Caki2 (cell line): ENCODE data around the gene TNNC1. TPM values are rescaled to one million over a fixed set of nuclear protein-coding genes. Genes with fewer than 3 reads are reported as not detected.

ENCODE experiments used
- DNase-seq: peaks from one replicate; pipeline ENCODE4 v3.0.0-alpha.2; 2015; ENCODE audit warnings: low read depth
- in situ Hi-C: cut with HindIII; loops from 2 replicates; pipeline ENCODE4 v1.10.0; 2016; ENCODE audit warnings: low sequenced_read_pairs, low pct_unique_long_range_greater_than_20kb, mixed read lengths
- total RNA-seq: library from RNA; depleted of rRNA; stranded (reverse); fragments of >200 nt; shearing (Covaris generic); gene quantifications from 2 replicates; pipeline ENCODE4 v1.2.3, GENCODE V29; 2014; ENCODE audit warnings: low replicate concordance

Gene TNNC1
- total RNA-seq, 1 experiment from 2014 or later, result 2.7 TPM

DNA sequence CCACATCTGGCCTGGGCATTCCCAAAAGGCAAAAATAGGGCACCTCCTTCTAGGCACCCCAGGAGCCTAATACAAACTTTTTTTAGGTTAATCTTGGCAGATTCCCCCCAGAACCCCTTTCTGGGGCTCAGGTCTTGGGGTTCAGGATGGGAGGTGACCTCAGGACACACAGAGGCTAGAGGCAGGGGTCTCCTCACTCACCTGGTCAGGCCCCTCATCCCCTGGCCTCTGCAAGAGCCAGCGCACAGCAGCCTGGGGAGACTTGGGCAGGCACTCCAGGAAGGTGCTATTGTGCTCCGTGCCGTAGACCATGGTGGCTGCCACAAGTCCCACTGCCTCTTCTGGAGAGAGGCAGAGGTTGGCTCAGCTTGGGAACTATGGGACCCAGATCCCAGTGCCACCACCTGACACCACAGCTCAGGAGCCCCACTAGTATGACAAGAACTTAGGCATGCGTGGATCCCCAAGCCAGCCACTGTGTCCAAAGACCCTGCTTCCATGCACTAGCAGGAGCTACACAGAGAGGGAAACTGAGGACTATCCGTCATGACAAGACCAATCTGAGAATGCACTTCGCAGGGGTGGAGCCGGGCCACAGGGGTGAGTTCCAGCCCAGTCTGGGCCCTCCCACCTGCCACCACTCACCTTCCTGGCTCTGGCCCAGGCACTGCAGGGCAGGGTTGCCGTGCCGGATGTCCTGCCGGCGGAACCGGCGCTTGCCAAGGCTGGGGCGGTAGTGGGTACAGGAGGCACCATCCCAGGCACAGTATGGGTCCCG lies 16.3 kb downstream of the TNNC1 start:
- in situ Hi-C loops, result no loop called here
- no peak for DNase-seq

DNA sequence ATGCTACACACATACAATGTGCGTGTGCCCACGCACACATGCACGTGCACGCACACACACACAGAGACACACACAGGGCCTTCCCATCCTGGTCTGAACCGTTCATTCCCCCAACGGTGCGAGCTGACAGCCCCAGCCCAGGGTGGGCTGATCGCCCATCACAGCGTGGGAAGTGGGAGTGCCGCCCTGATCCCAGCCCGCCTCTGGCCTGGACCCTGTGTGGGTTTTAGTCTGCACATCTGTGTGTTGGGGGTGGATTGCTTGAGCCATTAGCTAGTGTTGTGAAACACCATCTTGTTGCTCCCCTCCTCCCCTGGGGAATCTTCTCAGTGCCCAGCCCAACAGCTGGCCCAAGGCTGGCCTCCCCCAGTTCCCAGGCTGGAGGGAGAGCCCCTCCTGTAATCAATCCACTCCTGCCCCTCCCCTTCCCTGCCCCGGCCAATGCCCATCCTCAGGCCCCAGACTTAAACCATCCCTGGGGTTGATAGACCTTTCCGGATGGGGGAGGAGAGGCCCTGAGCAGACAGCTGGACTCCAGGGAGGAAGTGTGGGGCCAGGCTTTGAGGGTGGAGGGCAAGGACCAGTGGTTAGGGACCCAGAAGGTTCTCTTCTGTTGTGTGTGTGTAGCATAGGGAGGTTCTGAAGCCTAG lies 17.2 kb downstream of the TNNC1 start:
- DNase-seq, result no peak
- in situ Hi-C loops, result no loop called here

DNA sequence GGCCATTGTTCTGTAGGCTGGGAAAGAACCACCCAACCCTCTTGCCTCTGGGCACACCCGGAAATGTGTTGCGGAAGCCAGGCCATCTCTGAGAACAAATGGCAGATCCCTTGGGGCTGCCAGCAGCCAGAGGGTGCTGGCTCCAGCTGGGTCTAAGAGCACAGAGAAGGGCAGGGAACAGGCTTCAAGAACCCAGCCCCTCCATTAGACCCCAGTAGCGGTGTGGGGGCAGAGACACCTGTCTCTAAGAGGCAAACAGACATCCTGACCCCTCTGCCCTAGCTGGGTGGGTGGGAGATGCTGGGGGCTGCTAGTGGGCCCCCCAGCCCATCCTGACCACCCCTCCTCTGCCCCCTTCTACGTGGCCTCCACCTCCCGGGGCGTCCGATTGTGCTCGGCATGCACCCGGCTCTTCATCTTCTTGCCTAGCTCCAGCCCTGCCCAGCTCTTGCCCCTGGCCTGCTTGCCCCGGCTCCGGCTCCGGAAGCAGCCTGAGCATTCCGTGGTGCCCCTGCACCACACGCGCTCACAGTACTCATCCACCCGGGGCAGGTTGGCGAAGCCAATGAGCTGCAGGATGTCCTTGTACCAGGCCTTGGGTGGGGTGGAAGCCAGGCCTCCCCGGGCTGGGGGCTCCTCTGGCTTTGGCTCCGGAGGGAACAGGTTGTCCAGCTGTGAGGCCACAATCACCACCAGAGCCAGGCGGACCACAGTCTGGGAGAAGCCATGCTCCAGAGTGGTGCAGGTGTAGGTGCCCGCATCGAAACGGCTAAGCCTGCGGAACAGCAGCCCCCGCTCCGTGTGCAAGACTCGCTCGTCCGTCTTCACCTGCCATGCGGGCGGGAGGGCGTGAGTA lies 18.4 kb downstream of the TNNC1 start:
- no peak for DNase-seq
- in situ Hi-C loops, result no loop called here

DNA sequence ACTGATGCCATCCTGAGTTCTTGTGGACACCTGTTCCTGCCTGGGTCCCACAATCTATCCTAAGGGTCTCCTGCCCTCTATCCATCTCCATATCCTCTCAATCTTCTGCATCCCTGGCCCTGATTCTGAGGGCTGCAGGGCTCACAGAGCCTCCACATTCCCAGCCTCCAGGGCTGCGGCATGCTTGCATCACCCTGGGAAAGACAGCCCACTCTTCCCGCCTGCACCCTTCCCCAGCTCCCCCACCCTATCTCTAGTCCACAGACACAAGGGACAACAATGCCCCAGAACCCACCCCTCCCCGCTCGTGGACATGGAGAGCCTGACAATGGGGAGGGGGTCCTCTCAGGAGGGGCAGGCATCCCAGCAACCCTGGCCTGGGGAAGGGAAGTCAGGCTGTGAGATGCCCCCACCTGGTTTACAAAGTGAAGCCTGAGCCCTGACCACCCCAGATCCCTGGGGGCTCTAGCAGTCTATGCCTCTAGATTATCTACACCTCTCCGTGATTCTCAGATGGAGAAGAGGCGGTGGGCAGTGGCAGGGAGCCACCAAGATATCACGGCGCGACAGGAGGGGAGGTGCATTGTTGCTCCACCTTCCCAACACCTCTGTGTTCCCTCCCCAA lies 19.2 kb downstream of the TNNC1 start:
- in situ Hi-C loops, result no loop called here
- DNase-seq, result no peak

DNA sequence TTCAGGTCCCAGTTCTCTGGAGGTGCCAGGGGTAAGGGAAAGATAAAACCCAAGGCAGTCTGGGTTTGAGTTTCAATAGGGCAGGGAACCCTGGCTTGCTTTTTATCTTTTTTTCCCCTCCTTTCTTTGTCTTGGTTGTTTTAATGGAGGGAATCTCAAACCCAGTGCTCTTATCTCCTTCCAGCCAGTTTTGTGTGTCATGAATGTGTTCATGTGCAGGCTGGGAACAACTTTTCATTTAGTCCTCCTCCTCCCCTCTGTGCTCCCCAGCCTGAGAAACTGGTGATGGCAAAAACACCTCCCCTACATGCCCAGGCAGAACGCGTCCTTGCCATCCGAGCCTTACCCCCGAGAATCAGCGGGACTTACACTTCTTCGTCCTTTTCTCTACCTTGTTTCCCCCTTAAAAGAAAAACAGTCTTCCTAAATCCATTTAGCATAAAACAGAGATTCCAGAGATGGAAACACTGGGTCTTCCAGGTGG lies 19.8 kb downstream of the TNNC1 start:
- in situ Hi-C loops, result no loop called here
- DNase-seq, result no peak

DNA sequence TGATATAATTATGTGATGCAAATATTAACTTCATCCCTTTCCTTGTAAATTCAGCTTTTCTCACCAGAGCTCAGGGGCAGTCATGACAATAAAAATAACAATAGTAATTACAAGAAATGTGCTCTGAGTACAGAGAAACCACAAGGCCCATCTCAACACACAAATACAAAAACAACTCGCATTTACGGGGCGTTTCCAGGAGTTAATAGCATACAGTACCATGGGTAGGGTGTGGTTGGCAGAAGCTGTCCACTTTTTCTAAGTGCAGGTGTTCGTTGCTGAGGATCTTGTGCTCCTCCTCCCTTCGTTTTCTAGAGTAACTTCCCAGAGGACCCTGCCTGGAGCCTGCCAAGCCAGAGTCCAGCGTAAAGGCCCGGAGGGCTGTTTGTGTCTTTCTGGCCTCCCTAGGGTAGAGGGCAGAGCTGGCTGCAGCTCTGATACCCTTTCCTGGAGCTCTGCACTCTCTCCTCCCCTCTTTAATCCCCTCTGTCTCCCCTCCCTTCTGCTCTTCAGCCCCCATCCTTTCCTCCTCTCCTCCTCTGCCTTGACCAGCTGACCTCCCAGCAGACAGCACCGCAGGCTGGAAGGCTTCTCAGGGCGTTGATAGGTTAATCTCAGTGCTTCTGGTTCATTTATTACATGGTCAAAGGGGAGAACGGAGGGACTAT lies 20.4 kb downstream of the TNNC1 start:
- in situ Hi-C loops, result no loop called here
- no peak for DNase-seq

DNA sequence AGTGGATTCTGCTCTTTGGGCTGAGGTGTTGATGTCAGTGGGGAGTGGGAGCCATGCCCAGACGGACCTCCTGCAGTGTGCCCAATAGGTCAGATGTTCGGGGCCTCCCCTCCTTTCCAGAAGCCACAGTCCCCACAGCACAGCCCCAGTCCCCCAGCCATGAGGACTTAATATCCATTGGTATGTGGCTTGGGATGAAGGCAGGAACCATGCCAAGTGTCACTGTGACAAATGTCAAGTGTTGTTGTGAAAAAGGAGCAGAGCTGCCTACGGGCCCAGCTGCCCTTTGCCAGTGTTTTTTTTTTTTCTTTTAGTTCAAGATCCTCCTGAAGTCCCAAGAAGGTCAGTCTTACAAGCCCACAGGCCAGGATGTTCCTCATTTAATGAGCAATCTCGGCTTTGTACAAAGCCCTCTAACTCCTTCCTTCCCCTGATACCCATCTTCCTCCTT lies 21.1 kb downstream of the TNNC1 start:
- no peak for DNase-seq
- in situ Hi-C loops, result no loop called here

DNA sequence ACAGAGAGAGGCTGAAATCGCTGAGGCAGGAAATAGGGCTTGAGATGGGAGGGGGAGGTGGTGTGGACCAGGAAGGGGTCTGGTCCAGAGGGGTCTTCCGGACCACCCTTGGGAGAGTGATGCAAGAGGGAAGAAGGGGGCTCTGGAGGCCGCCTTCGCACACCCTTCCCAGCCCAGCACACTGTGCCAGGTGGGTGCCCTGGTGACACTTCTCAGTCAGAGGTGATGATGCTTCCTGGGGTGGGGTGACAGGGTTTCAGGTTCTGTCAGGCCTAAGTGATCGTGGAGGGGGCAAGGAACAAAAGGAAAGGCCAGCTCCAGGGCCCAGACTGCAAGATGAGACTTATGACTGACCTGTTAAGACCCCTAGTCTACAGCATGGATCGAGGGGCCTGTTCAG lies 21.6 kb downstream of the TNNC1 start:
- no peak for DNase-seq
- in situ Hi-C loops, result no loop called here

DNA sequence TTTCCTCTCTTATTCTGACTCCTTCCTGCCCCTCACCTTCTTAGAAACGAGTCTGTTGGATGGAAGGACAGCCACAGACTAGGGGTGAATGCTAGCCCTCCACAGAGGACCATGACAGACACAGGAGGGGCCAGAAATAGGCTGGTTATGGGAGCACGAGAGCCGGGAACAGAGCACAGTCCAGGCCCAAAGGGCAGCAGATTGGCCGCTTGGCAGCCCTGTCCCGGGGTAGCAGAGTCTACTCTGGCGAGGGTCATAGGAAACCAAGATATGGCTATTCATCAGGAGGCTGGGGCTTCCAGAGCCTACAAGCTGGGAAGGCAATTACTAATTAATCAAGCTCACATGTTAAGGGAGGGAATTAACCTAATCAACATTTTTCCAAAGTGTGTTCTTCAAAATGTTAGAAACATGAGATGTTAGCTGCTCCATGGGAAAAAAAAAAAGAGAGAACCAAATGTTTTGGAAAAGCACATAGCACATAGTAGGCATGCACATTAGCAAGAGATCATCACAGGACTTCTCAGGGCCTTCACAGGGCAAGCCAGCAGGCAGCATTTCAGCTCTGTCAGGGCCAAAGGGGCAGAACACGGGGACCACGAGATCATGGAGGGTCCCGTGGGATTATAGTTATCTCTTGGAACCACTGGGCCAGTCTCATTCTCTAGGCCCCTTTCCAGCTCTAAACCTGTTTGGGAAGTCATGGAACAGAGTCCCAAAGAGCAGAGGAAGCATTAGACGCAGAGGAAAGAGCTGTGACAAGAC lies 22.2 kb downstream of the TNNC1 start:
- in situ Hi-C loops, result no loop called here
- no peak for DNase-seq

DNA sequence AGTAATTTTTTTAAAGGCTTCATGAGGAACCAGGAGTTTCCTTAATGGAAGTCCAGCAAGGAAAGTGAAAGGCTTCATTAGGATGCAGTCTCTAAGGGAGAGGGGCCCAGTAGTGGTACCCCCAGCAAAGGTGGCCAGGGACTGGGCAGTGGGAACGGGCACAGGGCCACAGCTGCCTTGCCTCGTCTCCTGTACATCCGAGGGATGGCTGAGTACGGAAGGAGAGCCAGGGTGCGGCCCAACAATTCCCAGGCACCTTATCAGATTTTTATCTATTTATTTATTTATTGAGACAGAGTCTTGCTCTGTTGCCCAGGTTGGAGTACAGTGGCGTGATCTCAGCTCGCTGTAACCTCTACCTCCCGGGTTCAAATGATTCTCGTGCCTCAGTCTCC lies 23.4 kb downstream of the TNNC1 start:
- no peak for DNase-seq
- in situ Hi-C loops, result no loop called here

DNA sequence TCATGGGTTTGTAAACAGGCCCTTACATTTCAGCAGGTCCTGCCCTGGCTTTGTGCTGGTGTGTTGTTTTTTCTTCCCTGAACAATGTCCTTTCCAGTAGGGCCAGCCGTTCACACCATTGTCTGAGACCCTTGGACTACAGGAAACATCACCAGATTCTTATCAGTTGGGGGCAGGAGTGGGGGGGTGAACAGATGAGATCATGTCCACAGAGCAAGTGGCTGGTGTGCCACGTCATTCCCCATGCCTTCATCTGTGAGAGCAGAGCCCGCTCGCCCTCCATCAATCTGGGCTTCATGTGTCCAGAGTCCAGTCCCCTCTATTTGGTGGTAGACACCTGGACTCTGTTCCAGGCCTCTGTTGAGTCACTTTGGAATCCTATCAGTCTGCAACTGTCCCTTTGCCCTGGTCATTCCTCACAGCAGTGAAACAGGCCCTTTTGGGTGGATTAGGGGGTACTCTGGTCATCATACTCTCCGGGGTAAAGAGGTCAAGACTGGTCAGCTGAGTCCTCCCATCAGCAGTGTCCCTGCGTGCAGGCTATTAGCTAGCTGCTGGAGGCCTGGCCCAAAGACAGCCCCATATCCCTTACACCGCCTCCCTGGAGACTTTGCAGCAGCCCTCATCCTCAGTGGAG lies 23.9 kb downstream of the TNNC1 start:
- in situ Hi-C loops, result no loop called here
- no peak for DNase-seq

DNA sequence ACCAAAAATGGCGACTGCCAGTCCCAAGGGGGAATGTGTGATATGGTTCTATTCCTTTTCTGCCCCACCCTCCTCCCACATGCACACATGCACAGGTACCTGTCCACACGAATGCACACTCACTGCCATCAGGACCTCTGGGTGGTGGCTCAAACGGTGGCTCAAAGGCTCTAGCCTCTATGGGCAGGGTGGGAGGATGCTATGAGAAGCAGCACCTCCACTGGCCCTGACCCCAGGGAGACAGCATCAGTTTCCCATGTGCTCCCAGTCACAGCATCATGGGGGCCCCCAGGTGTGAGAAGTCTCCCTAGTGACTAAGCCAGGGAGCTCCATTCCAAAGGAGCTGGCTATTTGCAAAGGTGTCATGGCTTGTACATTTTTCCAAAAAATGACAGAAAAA lies 24.8 kb downstream of the TNNC1 start:
- DNase-seq, result no peak
- in situ Hi-C loops, result no loop called here

DNA sequence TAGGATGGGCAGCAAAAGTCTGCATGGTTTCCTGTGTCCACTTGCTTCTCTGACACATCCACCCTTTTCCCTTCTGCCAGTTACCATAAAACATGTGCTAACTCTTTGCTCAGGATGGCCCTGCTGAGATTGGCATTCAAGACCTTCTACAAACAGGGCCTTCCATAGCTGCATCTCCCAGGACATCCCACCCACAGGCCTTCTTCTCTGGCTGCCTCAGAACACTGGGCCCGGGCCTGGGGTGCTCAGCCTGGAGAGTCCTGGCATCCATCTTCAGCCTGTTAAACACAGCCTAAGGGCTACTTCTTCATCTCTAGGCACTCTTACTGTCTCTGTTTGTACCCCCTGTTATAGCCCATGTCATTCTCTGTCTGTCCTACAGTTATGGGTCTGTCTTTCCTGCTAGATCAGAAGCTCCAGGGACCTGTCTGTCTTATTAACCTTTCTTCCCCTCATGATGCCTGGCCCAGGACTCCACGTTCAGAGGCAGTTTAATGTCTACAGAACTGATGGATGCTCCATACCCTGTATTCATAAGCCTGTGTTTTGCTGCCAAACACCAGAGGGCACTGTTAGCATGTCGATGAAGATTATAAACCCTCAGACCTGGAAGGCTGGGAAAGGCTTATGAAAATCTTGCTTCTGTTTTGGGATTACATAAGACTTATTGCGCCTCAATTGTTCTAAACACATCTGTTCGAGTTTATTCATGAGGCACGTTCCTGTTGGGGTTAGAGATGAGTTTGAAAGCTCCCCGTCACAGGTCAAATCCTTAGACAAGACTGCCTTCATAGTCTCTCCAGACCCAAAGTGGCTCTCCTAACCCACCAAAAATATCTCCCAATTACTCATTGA lies 25.5 kb downstream of the TNNC1 start:
- in situ Hi-C loops, result no loop called here
- DNase-seq, result peak; percentile 31

DNA sequence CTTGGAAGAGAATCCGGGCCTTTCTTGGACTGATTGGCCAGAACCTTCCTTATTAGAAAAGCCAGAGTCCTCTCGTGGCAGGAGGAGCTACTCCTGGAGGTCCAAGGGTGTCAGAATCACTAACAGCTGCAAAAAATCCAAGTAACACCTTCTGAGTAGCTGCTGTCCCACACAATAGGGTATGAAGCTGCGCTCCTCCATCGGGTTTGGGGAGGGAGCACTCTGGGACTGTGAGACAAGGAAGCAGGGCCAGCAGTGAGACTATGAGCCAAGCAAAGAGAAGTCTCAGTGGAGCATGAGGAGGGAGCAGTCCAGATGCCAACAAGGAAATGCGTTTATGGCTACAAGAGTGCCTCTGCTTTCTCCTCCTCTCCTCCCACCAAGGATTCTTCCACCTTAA lies 30.7 kb downstream of the TNNC1 start:
- in situ Hi-C loops, result no loop called here
- DNase-seq, result no peak

DNA sequence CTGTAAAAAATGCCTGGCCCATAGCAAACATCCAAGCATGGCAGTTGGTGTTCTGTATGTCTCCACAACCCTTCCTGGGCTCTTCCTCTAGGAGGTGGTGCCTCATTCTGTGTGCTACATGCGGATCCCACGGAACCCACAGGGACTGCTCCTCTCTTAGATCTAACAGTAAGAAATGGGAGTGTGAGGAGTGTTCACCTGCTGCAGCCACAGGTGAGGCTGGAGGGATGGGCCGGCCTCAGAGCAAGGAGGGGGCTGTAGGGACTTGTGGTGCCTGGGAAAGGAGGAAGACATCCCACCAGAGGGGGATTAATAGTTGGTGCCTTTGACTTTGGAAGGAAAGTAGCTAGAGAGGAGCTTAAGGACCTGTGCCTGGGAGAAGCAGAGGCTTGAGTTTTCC lies 31.2 kb downstream of the TNNC1 start:
- DNase-seq, result no peak
- in situ Hi-C loops, result no loop called here

DNA sequence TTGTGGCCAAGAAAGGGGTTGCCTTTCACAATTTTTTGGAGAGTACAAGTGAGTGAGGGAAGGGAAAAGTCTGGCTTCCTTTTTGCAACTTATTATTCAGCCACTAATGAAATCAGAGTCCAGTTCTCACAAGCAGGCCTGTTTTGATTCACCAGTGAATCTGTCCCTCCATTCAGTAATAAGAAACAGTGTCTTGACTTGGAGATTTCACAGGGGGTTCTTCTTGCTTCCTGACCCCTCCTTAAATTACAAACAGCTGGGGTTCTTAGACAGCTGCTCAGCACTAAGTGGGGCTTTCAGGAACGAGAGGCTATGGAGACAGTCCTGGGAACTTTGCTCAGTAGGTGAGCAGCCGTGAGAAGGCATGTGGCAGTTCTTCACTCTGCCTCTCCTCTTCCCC lies 33.5 kb downstream of the TNNC1 start:
- in situ Hi-C loops, result no loop called here
- no peak for DNase-seq
